ENCODE data around the gene DBET.
"Not testable (repeated sequence)": the region's sequence is repeated elsewhere in the genome, so short reads cannot be mapped to it uniquely, and the experiment has no call there.

Gene DBET

GRCh38 chr4:190049378-190050239 lies 14.7 kb upstream of the DBET start:
- DNase-seq (ENCODE audit: low read depth), result not testable (repeated sequence)

GRCh38 chr4:190058997-190059396 lies 5.3 kb upstream of the DBET start:
- DNase-seq (ENCODE audit: low read depth), result not testable (repeated sequence)

GRCh38 chr4:190064805-190065204 lies 503 bp downstream of the DBET start:
- not testable (repeated sequence) for DNase-seq (ENCODE audit: low read depth)

GRCh38 chr4:190068351-190068750 lies 4.0 kb downstream of the DBET start:
- DNase-seq (ENCODE audit: low read depth), result not testable (repeated sequence)

- DNase-seq (ENCODE audit: low read depth), result not testable (repeated sequence)
These were observed 28.8 kb downstream of the DBET start for GRCh38 chr4:190093052-190093451.

- not testable (repeated sequence) for DNase-seq (ENCODE audit: low read depth)
These were observed 29.7 kb downstream of the DBET start for GRCh38 chr4:190094031-190094430.

GRCh38 chr4:190095335-190095734 lies 31.0 kb downstream of the DBET start:
- DNase-seq (ENCODE audit: low read depth), result not testable (repeated sequence)

- DNase-seq (ENCODE audit: low read depth), result not testable (repeated sequence)
These were observed 35.3 kb downstream of the DBET start for GRCh38 chr4:190099605-190100004.

- not testable (repeated sequence) for DNase-seq (ENCODE audit: low read depth)
These were observed 37.2 kb downstream of the DBET start for GRCh38 chr4:190101525-190101924.

GRCh38 chr4:190106191-190106590 lies 41.9 kb downstream of the DBET start:
- not testable (repeated sequence) for DNase-seq (ENCODE audit: low read depth)

- DNase-seq (ENCODE audit: low read depth), result not testable (repeated sequence)
These were observed 42.5 kb downstream of the DBET start for GRCh38 chr4:190106611-190107480.

GRCh38 chr4:190107766-190108485 lies 43.6 kb downstream of the DBET start:
- DNase-seq (ENCODE audit: low read depth), result not testable (repeated sequence)

- DNase-seq (ENCODE audit: low read depth), result not testable (repeated sequence)
These were observed 44.5 kb downstream of the DBET start for GRCh38 chr4:190108756-190109155.

- not testable (repeated sequence) for DNase-seq (ENCODE audit: low read depth)
These were observed 45.2 kb downstream of the DBET start for GRCh38 chr4:190109390-190110011.

GRCh38 chr4:190110033-190110432 lies 45.7 kb downstream of the DBET start:
- not testable (repeated sequence) for DNase-seq (ENCODE audit: low read depth)

GRCh38 chr4:190110570-190111295 lies 46.4 kb downstream of the DBET start:
- DNase-seq (ENCODE audit: low read depth), result not testable (repeated sequence)

- not testable (repeated sequence) for DNase-seq (ENCODE audit: low read depth)
These were observed 48.6 kb downstream of the DBET start for GRCh38 chr4:190112879-190113278.

GRCh38 chr4:190114991-190115390 lies 50.7 kb downstream of the DBET start:
- not testable (repeated sequence) for DNase-seq (ENCODE audit: low read depth)
